OCI-LY3 (cell line): ENCODE data around the gene PSENEN.

ENCODE experiments used
- H2AFZ ChIP-seq: fragments of 200-600, 300-600 bp; shearing (Covaris generic); 2 replicates; pipeline ENCODE4 v1.6.0; 2014; ENCODE audit warnings: antibody characterized with exemption, low read depth, low read length
- H3K27ac ChIP-seq: fragments of 200-600, 300-600 bp; sonication (generic); 2 replicates; pipeline ENCODE4 v1.5.1; 2014; ENCODE audit warnings: mild to moderate bottlenecking, low read length, moderate library complexity, mixed read lengths
- H3K27me3 ChIP-seq: fragments of 200-600, 300-600 bp; sonication (generic); 2 replicates; pipeline ENCODE4 v1.6.1; 2014; ENCODE audit warnings: low read depth, low read length, mixed read lengths
- H3K36me3 ChIP-seq: fragments of 200-600, 300-600 bp; sonication (generic); replicated peaks from 2 replicates; pipeline ENCODE3; 2014; ENCODE audit warnings: low read depth, low read length, mixed read lengths
- H3K4me1 ChIP-seq: fragments of 300-600, 200-600 bp; sonication (generic); 2 replicates; pipeline ENCODE4 v1.6.1; 2014; ENCODE audit warnings: low read length, mixed read lengths
- H3K4me2 ChIP-seq: fragments of 200-600, 300-600 bp; sonication (generic); 2 replicates; pipeline ENCODE4 v1.6.1; 2014; ENCODE audit warnings: low read length, mixed read lengths
- H3K4me3 ChIP-seq: fragments of 300-600, 200-600 bp; sonication (generic); 2 replicates; pipeline ENCODE4 v1.5.1; 2014; ENCODE audit warnings: antibody characterized with exemption, mild to moderate bottlenecking, low read length, moderate library complexity
- H3K79me2 ChIP-seq: fragments of 300-600, 200-600 bp; shearing (Covaris generic); 2 replicates; pipeline ENCODE4 v1.6.1; 2014; ENCODE audit warnings: mild to moderate bottlenecking, low read length, mixed read lengths
- H3K9ac ChIP-seq: fragments of 300-600, 200-600 bp; shearing (Covaris generic); 2 replicates; pipeline ENCODE4 v1.6.0; 2014; ENCODE audit warnings: mild to moderate bottlenecking, low read length, moderate library complexity
- H3K9me3 ChIP-seq: fragments of 200-600, 300-600 bp; shearing (Covaris generic); 2 replicates; pipeline ENCODE4 v1.6.1; 2014; ENCODE audit warnings: low read length, mixed read lengths; ENCODE audit not compliant: insufficient read depth
- H4K20me1 ChIP-seq: fragments of 200-600, 300-600 bp; sonication (generic); 2 replicates; pipeline ENCODE4 v1.6.1; 2016; ENCODE audit warnings: low read length, mixed read lengths; ENCODE audit not compliant: insufficient read depth
- CTCF ChIP-seq: fragments of 200-600, 300-600 bp; sonication (generic); IDR thresholded peaks from 2 replicates; pipeline ENCODE4 v1.5.1; 2014; ENCODE audit warnings: antibody characterized with exemption, low read length, low read depth
- EZH2phosphoT487 ChIP-seq: fragments of 200-600 bp; shearing (Covaris generic); IDR thresholded peaks from 2 replicates; pipeline ENCODE4 v1.6.1; 2018; ENCODE audit warnings: antibody characterized with exemption, mixed run types, low read depth

PSENEN gene

GRCh38 chr19:35745328-35746086 lies at the start of gene PSENEN, which contains the start of gene U2AF1L4:
TSS of gene PSENEN (plus strand) at chr19:35745651. CDS start at chr19:35745931, 280 bp downstream.
TSS of gene U2AF1L4 (minus strand) at chr19:35745418. CDS start at chr19:35745391, 27 bp downstream.
- peak within 1 kb of the TSS; percentile 89 for H3K4me3 ChIP-seq
- peak within 1 kb of the TSS; percentile 89 for H3K27ac ChIP-seq

GRCh38 chr19:35695895-35696422 lies 49.5 kb upstream of the PSENEN start:
- Histone ChIP-seq H3K36me3 (no peaks in the 10 kb centered on the region), H4K20me1 (no peaks in the 10 kb centered on the region), H3K27ac (no peak overlapping the region), H2AFZ (no peak overlapping the region), H3K4me3 (no peak overlapping the region), H3K9ac (no peak overlapping the region), H3K4me2 (no peak overlapping the region), H3K4me1 (peaks cover 17% of the 10 kb centered on the region), H3K27me3 (no peaks in the 10 kb centered on the region), H3K9me3 (no peaks in the 10 kb centered on the region), H3K79me2 (no peaks in the 10 kb centered on the region)
- no peak for TF ChIP-seq EZH2phosphoT487
- no peak for TF ChIP-seq CTCF

More at GRCh38 chr19:35745328-35746086, at the start of gene PSENEN, which contains the start of gene U2AF1L4:
- Histone ChIP-seq H4K20me1 (no peaks in the 10 kb centered on the region), H2AFZ (peak within 1 kb of the TSS; percentile 22; the same call in 1 of the 2 replicates), H3K4me2 (peak within 1 kb of the TSS; percentile 97), H3K9ac (peak within 1 kb of the TSS; percentile 95), H3K79me2 (peaks cover 15% of the 10 kb centered on the region), H3K27me3 (no peaks in the 10 kb centered on the region), H3K9me3 (no peaks in the 10 kb centered on the region), H3K36me3 (no peaks in the 10 kb centered on the region), H3K4me1 (peaks cover 41% of the 10 kb centered on the region)
- TF ChIP-seq CTCF, result no peak
- TF ChIP-seq EZH2phosphoT487, result no peak

GRCh38 chr19:35696835-35697234 lies 48.6 kb upstream of the PSENEN start:
- Histone ChIP-seq H3K4me2 (peak overlapping the region; percentile 0; the same call in 1 of the 2 replicates), H3K9ac (no peak overlapping the region), H3K4me1 (peaks cover 17% of the 10 kb centered on the region), H3K36me3 (no peaks in the 10 kb centered on the region), H2AFZ (no peak overlapping the region), H3K79me2 (no peaks in the 10 kb centered on the region), H3K4me3 (no peak overlapping the region), H3K9me3 (no peaks in the 10 kb centered on the region), H3K27ac (no peak overlapping the region), H3K27me3 (no peaks in the 10 kb centered on the region), H4K20me1 (no peaks in the 10 kb centered on the region)
- TF ChIP-seq EZH2phosphoT487 (no peak), CTCF (no peak)

GRCh38 chr19:35702223-35703012 lies 43.0 kb upstream of the PSENEN start:
- no peak for TF ChIP-seq EZH2phosphoT487
- TF ChIP-seq CTCF, result no peak
- H3K9ac ChIP-seq, result peak overlapping the region; percentile 67
- H3K27ac ChIP-seq, result peak overlapping the region; percentile 46
- no peaks in the 10 kb centered on the region for H4K20me1 ChIP-seq
- H3K4me2 ChIP-seq, result peak overlapping the region; percentile 77
- peak overlapping the region; percentile 80 for H3K4me3 ChIP-seq
- H3K36me3 ChIP-seq, result no peaks in the 10 kb centered on the region
- no peaks in the 10 kb centered on the region for H3K27me3 ChIP-seq
- H3K9me3 ChIP-seq, result no peaks in the 10 kb centered on the region
- no peaks in the 10 kb centered on the region for H3K79me2 ChIP-seq
- H3K4me1 ChIP-seq, result no peaks in the 10 kb centered on the region
- H2AFZ ChIP-seq, result peak overlapping the region; percentile 64
